ENCODE measurements around the gene CCDC85B.

CCDC85B gene

DNA sequence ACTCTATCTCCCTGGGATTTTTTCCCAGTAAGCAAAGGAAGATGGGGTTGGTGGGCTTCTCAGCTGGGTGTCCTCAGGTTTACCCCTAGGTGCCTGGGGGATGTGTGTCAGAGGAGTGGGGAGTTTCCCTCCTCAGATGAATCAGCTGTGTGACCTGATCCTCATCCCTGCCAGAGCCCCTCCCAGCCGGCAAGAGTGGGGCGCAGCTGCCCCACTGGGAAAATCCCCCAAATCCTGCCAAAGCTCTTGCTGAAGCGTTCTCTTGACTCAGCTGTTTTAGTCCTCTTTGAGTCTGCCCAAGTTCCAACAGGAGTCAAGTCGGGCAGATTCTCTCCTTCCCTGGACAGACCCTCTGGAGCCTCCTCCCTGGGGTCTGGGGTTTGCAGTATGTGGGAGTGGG, 22.4 kb downstream of the CCDC85B start:
- no peak for DNase-seq

DNA sequence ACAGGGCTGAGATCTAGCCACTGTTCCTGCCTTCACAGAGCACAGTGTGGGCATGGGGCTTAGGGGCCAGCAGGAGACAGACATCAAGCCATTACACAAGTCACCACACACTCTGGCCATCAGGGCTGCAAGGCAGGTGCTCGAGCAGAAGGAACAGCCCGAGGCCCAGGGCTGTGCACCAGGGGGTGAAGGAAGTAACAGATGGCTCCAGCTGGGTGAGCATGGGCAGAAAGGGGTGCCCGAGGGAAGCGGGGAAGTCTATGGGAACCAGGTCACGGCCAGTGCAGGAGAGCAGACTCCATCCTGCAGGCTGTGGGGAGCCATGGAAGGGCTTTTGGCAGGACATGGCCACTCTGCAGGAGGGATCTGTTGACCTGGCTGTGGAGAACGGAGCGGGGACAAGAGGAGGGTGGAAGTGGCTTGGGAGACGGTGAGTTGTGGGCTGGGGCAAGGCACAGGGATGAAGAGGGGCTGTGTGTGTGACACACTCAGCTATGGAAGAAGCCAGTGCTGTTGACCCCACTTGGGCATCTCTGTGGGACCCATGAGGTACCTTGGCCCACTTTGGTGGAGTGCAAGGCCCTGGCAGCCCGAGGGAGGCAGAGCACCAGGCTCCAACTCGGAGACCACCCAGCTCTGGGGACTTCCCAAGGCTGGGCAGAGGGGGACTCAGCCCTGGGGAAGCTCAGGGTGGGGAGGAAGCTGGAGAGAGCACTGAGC, 24.8 kb downstream of the CCDC85B start:
- no peak for DNase-seq

DNA sequence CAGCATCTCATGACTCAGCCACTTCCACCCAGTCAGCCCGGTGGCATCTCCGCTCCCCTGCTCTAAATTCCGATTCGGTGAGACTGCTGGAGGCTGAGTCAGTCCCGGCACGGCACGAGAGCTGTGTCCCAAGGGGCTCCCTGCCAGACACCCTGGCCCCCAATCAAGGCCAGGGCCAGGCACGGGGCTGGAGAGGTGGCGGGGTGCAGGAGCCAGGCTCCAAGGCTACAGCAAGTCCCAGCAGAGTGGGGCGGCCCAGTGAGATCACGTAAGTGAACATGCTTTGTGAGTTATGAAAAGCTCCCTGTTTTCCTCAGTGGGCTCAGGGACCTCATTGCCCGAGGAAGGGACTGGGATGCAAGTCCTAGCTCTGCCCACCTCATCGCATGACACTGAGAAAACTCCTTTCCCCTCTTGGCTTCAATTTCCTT, 25.4 kb downstream of the CCDC85B start:
- peak; percentile 99 for DNase-seq

DNA sequence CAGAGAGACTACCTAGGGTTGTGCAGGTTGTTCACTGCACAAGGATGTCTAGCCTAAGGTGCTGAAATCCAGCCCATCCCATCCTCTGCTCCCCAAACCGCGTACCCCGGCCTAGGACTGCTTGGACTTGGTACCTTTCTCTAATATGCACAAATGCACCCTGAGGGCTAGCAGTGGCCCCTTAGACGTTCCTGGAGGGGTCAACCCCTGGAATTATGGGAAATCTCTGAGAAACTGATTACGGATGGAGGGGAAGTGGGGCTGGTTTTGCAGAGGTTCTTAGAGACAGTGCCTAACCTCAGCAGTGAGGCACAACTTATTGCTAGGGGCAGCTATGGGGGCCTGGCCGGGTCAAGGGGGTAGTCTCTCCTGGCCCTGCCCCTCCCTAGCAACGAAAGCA, 25.9 kb downstream of the CCDC85B start:
- no peak for DNase-seq

DNA sequence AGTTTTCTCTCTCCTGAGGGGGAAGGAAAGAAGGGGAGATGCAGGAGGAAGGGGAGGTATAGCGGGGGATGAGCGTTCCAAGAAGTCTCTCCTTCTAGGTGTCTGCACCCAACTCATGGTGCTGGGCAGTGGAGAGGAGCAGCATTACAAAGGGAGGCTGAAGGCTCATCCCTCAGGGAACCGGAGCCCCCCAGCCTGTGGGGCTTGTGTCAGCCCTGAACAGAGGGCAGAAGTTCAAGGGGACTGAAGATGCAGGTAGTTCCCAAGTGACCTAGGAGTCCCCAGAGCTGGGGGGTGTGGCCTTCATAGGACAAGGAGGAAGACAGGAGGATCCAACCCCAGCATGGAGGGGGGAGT, 26.6 kb downstream of the CCDC85B start:
- no peak for DNase-seq

DNA sequence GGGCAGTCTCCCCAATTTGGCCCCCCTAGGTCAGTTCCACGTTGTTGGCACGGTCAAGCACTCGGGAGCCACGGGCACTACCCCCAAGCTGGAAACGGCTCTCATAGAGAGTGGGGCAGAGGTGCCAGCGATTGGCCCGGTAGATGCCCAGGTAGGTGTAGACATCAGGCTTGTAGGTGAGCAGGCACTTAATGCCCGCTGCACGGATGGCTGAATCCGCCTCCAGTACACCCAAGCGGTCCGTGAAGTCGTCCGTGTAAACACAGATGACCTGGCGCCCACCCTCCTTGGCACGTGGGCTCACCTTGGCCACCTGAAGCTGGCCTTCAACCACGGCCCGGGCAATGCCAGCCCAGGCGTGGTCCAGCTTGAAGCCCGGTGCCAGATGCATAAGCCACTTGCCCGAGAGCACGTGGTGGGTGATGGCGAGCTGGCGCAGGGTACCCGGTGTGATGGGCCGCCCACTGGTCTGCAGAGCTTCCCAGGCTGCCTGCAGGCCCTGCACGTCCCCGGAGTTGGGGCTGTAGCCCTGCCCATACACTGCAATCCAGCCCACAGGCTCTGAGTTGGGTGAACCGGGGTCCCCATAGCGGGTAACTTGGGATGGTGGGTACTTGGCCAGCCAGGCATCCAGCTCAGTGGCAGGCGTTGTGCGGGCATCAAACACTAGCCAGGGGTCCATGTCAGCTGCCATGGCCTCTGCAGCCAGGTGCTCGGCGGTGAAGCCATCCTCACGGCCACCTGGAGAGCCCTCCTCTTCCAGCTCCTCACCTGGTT, 27.1 kb downstream of the CCDC85B start:
- DNase-seq: no peak

DNA sequence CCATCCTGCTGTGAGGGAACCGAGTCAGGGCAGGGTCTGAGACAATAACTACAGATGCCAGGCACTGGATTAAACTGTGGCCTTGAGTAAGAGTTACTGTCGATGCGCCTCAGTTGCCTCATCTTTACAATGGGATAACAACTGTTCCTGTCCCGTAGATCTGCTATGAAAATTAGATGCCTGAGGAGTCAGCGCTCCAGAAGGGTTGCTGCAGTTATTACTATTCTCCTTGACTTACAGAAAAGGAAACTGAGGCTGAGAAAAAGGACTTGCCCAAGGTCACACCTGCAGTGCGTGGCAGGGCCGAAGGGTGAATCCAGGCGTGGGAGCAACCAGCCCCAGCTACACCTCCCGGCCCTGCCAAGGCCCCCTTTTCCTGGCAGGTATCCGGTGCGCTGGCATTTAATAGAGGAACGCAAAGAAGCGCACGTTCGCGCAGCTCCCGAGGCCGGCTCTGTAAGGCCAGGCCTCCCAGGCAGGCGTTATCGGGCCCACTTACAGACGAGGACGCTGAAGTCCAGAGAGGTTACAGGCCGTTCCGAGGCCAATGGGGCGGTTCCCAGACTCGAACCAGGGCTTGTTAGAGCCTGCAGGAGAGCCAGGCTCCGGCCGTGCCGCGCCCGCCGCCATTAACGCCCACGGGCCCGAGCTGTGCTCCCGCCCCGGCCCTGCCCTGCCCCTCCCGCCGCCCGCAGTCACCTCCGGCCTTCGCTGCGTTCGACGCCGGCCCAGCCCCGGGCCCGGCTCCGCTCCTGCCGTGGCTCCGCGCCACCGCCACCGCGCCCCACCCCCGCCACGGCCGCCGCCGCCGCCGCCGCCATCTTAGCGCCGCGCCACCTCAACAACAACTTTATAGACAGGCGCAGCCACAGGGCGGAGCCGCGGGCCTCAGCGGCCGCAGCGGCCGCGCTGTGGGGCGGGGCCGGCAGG, 28.0 kb downstream of the CCDC85B start, which contains the start of gene C11orf68:
Gene C11orf68 (minus strand): TSS at position 852 of the 930 bp plus-strand sequence. CDS start 31 bp downstream, at position 821.
- no peak for DNase-seq

DNA sequence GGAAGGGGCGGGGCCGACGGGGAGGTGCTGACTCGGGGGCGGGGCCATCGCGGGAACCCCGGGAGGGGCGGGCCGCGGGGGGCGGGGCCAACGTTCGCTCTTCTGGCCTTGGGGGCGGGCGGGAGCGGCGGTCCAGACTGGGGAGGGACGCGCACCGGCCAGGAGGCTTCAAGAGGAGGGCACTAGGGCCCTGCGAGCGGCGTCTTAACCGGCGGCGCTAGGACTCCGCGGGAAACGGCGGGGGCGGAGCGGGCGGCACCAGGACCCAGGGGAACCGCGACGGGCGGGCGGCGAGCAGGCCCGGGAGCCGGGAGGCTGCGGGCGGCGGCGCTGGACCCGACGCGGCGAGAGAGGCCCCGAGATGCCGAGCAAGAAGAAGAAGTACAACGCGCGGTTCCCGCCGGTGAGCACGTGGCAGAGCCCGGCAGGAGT, 28.7 kb downstream of the CCDC85B start, which contains the start of gene DRAP1:
Gene DRAP1 (plus strand): TSS at position 286 of the 432 bp plus-strand sequence. CDS start 76 bp downstream, at position 362.
- peak; percentile 99 for DNase-seq

DNA sequence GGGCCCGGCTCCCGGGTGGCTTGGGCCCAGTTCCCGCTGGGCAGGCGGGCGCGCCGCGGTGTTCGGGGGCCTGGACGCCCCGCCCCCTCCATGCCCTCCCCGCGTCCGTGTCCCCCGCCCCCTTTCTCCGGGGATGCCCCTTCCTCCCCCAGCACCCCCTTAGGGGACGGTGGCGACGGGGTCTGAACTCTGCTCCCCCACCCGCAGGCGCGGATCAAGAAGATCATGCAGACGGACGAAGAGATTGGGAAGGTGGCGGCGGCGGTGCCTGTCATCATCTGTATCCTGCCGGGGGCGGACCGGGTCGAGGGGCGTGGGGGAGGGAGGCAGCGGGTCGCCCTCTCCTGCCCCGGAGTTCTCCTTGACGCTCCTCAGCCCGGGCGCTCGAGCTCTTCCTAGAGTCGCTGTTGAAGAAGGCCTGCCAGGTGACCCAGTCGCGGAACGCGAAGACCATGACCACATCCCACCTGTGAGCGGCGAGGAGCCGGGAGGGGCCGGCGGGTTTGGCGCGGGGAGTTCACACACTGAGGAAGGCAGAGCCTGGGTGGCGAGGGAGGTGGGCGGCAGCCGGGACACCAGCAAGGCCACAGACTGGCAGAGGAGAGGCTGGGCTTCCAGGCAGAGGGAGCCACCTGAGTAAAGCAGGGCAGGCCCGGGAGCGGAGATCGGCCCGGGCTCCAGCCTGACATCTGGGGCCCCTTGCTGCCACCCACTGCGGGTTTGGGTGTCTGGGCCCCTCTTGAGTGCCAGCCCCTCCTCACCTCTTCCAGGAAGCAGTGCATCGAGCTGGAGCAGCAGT, 29.3 kb downstream of the CCDC85B start:
- DNase-seq: no peak

DNA sequence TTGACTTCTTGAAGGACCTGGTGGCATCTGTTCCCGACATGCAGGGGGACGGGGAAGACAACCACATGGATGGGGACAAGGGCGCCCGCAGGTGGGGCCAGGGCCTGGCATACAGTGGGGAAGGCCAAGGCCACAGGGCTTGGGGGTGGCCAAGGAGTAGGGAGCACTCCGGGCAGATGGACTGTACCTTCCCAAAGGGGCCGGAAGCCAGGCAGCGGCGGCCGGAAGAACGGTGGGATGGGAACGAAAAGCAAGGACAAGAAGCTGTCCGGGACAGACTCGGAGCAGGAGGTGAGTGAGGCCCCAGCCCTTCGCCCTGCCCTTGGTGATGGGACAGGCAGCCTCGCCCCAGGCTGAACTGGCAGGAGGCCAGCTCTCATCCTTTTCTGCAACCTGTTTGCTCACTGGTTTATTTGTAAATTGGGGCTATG, 29.9 kb downstream of the CCDC85B start:
- no peak for DNase-seq

DNA sequence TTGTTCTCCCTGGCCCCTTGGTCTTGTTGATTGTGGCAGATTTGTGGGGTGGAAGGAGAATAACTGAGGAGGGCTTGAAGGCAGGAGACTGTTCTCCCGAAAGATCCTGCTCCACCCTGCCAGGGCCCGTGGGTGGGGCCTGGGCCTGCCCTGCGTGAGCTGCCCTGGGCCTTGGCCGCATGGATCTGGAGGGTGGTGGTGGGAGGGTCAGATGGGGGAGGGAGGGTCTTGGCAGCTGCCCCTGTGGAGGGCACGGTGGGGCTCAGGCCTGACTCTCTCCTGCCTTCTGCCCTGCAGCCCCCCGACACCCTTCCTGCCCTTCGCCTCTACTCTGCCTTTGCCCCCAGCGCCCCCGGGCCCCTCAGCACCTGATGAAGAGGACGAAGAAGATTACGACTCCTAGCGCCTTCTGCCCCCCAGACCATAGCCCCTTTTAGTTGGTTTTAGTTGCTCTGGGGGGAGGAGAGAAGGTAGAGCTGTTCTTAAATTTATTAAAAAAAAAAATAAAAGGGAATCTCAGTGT, 30.6 kb downstream of the CCDC85B start:
- no peak for DNase-seq

DNA sequence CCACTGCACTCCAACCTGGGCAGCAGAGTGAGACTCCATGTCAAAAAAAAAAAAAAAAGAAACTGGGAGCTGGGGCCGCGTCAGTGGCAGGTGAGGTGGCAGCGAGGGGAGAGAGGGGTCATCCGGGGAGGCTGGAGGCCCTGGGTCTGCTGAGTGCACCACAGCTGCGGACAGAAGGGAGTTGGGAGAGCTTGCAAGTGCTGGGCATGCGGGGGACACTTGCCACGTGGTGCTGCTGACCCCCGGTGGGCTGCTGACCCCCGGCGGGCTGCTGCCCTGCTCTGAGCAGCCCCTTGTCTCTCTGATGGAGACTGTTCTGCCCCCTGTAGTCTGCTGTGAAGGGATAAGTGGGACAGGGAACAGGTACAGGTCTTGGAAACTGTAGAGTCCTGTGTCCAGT, 31.4 kb downstream of the CCDC85B start:
- no peak for DNase-seq

DNA sequence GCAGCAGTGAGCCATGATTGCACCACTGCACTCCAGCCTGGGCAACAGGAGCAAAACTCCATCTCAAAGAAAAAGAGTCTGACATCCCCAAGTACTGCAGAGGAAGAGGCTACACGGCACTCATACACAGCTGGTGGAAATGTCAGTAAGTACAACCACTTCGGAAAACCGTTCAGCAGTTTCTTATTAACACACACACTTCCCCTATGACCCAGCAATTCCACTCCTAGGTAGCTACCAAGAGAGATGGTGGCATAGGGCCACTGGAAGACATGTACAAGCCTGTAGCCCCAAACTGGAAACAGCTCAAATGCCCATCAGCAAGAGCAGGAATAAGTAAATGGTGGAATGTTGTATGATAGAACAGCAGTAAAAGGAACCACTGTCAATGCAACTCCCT, 32.1 kb downstream of the CCDC85B start:
- no peak for DNase-seq

DNA sequence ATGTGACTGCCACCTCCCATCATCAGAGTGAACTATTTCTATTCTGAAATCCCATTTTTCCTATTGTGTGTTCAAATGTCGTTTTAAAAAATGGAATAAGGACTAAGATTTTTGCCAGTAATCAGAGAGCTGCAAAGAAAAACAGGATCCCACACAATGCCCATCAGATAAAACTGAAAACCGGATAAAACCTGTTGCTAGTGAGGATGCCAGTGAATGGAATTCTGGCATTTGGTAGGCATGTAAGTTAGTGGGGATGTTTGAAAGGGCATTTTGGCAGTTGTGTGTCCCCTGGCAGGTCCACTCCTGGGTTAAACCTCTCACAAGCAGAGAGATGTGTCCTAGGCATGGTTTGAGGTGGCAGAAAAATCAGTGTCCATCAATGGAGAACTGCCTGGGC, 34.9 kb downstream of the CCDC85B start:
- DNase-seq: no peak

DNA sequence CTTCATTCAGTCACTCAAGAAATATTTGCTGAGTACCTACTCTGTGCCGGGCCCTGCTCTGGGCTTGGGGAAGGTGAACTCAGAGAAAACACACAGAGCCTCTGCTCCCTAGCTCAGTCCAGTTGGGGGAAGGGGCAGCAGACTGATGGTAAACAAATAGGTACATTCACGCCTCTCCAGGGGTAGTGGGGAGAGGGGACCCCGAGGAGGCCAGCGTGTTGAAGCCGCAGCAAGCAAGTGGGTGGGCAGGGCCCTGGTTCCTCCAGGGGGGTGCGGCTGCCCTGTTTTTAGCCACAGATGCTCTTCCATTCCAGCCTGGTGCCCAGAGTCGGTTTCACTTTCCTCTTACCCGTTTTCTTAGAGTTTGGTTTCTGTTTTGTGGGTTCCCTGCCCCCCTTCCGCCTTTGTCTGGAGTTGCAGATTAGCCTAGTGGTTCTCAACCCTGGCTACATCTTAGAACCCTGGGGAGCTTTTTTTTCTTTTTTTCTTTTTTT, 37.5 kb downstream of the CCDC85B start:
- no peak for DNase-seq

DNA sequence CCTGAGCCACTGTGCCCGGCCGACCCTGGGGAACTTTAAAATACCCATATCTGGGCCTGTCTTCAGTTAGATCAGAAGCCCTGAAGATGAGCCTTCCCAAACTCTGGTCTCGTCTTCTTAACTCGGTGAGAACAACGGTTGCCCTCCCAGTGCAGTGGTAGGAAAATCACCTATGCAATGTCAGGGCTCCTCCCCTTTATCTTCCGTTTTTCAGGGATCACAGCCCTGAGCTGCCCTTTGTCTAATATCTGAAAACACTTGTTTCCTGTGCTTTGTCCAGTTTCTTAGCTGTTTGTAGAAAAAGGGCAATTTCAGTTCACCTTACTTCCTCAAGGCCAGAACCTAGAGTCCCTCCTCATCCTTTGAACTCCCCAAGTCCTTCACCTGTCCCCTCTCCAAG, 38.2 kb downstream of the CCDC85B start:
- no peak for DNase-seq

DNA sequence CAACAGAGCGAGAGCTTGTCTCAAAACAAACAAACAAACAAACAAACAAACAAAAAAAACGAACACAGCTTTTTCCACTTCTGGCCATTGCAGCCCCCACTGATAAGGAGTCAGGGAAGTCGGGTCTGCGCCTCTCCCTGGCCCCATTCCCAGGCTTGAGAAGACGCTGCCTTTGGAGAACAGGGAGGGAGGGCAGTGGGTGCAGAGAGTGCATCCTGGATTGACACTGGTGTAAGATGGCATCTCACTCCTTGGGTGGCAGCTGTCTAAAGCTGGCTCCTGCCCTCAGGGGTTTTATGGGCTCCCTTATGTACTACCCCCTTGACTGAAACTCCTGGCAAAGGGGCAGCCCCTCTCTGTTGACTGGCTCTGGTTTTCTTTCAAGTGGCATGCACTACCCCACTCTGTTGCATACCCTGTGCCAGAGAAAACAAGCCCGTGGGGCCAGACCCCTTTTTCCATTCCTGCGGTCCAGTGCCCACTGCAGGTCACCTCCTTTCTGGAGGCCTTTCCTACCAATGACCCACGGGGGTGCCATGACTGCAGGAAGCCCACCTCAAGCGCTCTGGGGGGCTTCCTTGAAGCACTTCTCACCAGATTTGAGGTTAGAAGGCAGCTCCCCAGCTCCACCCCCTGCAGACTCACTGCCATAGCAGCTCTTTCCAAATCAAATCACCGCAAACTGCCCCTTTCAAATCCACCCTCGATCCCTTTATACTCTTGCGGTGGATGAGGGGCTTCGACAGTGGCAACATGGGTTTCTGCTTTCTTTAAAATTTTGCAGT, 41.5 kb downstream of the CCDC85B start:
- DNase-seq: no peak

DNA sequence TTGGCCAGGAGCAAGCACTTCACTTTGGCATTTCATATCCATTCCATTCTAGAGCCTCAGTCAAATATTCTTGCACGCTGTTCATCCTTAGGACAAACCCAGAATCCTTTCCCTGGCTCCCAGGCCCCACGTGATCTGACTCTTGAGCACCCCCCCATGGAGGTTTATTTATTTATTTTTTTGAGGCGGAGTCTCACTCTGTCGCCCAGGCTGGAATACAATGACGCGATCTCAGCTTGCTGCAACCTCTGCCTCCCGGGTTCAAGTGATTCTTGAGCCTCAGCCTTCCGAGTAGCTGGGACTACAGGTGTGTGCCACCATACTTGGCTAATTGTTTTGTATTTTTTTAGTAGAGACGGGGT, 42.1 kb downstream of the CCDC85B start:
- peak; percentile 54 for DNase-seq

DNA sequence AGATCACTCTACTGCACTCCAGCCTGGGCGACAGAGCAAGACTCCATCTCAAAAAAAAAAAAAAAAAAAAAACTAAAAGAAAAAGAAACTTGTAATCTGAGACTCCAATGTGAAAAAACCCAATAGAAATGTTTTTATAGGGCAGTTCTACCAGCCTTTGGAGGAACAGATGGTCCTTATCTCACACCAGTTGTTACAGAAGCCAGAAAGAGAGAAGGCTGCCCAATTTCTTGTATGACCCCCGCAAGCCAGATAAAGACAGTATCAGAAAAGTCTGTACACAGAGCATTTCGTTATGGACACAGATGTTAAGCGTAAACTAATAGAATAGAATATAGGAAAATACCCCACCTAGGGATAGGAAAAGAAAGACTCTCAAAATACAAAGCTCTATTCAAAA, 43.5 kb downstream of the CCDC85B start:
- DNase-seq: no peak

DNA sequence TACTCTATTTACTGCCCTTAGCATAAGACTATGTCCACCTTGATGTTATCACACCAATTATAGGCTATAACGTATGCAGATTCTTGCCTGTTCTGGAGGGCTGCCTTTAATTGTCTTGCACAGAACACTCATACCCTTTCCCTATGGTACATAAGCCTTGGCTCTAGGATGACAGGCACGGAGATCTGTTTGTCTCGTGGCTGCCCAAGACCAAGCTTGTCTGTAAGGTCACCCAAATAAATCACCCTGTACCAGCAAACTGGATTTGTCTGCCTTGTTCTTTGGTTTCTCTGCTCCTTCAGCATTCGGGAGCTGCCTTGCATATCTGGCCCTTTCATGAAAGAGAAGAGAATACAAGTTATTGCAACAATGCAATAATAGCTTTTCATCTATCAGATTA, 47.3 kb downstream of the CCDC85B start:
- DNase-seq: no peak
